NCI-H146 (cell line): ENCODE results near the gene SYNE3.
A peak's percentile ranks its signal among the peaks of the same experiment; 100 is the strongest.

Experiments used
- DNase-seq: peaks from one replicate; lab custom pipeline; 2025; lab: John Stamatoyannopoulos, UW

SYNE3 gene

GRCh38 chr14:95489214-95490137 is 27.0 kb downstream of the SYNE3 start:
- no peak for DNase-seq

- no peak for DNase-seq
These were observed 27.9 kb downstream of the SYNE3 start for GRCh38 chr14:95488376-95489213.

- DNase-seq: no peak
These were observed 28.8 kb downstream of the SYNE3 start for GRCh38 chr14:95487669-95488084.

GRCh38 chr14:95486875-95487668 is 29.4 kb downstream of the SYNE3 start:
- peak; percentile 45 for DNase-seq

- DNase-seq: no peak
These were observed 31.1 kb downstream of the SYNE3 start for GRCh38 chr14:95485222-95485819.

- DNase-seq: no peak
These were observed 32.2 kb downstream of the SYNE3 start for GRCh38 chr14:95484296-95484695.

- no peak for DNase-seq
These were observed 32.9 kb downstream of the SYNE3 start for GRCh38 chr14:95483309-95484165.

GRCh38 chr14:95482627-95483308 is 33.7 kb downstream of the SYNE3 start:
- no peak for DNase-seq

GRCh38 chr14:95481391-95482022 is 34.9 kb downstream of the SYNE3 start:
- peak; percentile 27 for DNase-seq

- peak; percentile 14 for DNase-seq
These were observed 35.6 kb downstream of the SYNE3 start for GRCh38 chr14:95480887-95481226.

- DNase-seq: no peak
These were observed 36.2 kb downstream of the SYNE3 start for GRCh38 chr14:95480109-95480886.

- DNase-seq: no peak
These were observed 37.0 kb downstream of the SYNE3 start for GRCh38 chr14:95479494-95479893.

GRCh38 chr14:95478818-95479217 is 37.6 kb downstream of the SYNE3 start:
- DNase-seq: no peak

- DNase-seq: no peak
These were observed 38.1 kb downstream of the SYNE3 start for GRCh38 chr14:95478309-95478708.

GRCh38 chr14:95477411-95478269 is 38.8 kb downstream of the SYNE3 start:
- no peak for DNase-seq

GRCh38 chr14:95476747-95477146 is 39.7 kb downstream of the SYNE3 start:
- no peak for DNase-seq

GRCh38 chr14:95475540-95476240 is 40.8 kb downstream of the SYNE3 start:
- DNase-seq: no peak
